Astrocyte of the cerebellum (primary cell): Measurements from ENCODE around the gene ARFRP1.

Source experiments
- DNase-seq: peaks from one replicate; pipeline ENCODE4 v3.0.0-alpha.2; 2011; ENCODE audit warnings: low read depth
- H3K4me3 ChIP-seq: 2 replicates; pipeline ENCODE4 v1.5.1; 2011; ENCODE audit warnings: mild to moderate bottlenecking, low read depth, low read length, moderate library complexity
- CTCF ChIP-seq: IDR thresholded peaks from 2 replicates; pipeline ENCODE4 v1.5.1; 2012; ENCODE audit warnings: low read length, low read depth, moderate library complexity, mild to moderate bottlenecking; ENCODE audit errors: missing control alignments
- in situ Hi-C: cut with HindIII; loops from 2 replicates; pipeline ENCODE4 v1.10.0; 2017; ENCODE audit warnings: low sequenced_read_pairs

Gene ARFRP1

GRCh38 chr20:63659370-63659769 is 48.4 kb downstream of the ARFRP1 start:
- in situ Hi-C loops: no loop called here
- H3K4me3 ChIP-seq: peak overlapping the region; percentile 81
- DNase-seq: no peak
- no peak for TF ChIP-seq CTCF

- in situ Hi-C loops: no loop called here
- no peak for DNase-seq
- no peak for TF ChIP-seq CTCF
- peak overlapping the region; percentile 81 for H3K4me3 ChIP-seq
These were observed 49.0 kb downstream of the ARFRP1 start for GRCh38 chr20:63658749-63659187.

- in situ Hi-C loops: no loop called here
- peak; percentile 79 for DNase-seq
- no peak for TF ChIP-seq CTCF
- peak within 1 kb of the TSS; percentile 81 for H3K4me3 ChIP-seq
These were observed 49.6 kb downstream of the ARFRP1 start, which contains the start of gene RTEL1 for GRCh38 chr20:63657937-63658748. TSS of gene RTEL1 (plus strand) at chr20:63658312. CDS start at chr20:63659403, 1,091 bp downstream.

GRCh38 chr20:63657260-63657936 is 50.4 kb downstream of the ARFRP1 start:
- DNase-seq: no peak
- peak overlapping the region; percentile 81 for H3K4me3 ChIP-seq
- TF ChIP-seq CTCF: no peak
- in situ Hi-C loops: no loop called here

GRCh38 chr20:63656451-63656850 is 51.3 kb downstream of the ARFRP1 start:
- H3K4me3 ChIP-seq: no peak overlapping the region
- no peak for TF ChIP-seq CTCF
- no peak for DNase-seq
- in situ Hi-C loops: no loop called here

- in situ Hi-C loops: no loop called here
- DNase-seq: no peak
- H3K4me3 ChIP-seq: no peak overlapping the region
- TF ChIP-seq CTCF: no peak
These were observed 52.5 kb downstream of the ARFRP1 start for GRCh38 chr20:63655249-63655648.
